Neural cell (in vitro differentiated cells): ENCODE results near the gene EGLN2. TPM values are rescaled to one million over a fixed set of nuclear protein-coding genes. Genes with fewer than 3 reads are reported as not detected.
"Not testable (repeated sequence)": the region's sequence is repeated elsewhere in the genome, so short reads cannot be mapped to it uniquely, and the experiment has no call there.

Experiments
- H2AFZ ChIP-seq: fragments of 200-600, 300-800 bp; sonication (generic), shearing (Covaris generic); 2 replicates; pipeline ENCODE4 v1.6.0; 2014; ENCODE audit warnings: low read depth, mild to moderate bottlenecking, antibody characterized with exemption, low read length, moderate library complexity
- H3F3A ChIP-seq: fragments of 200-600 bp; shearing (Covaris generic); 2 replicates; pipeline ENCODE4 v1.6.1; 2016; ENCODE audit warnings: mild to moderate bottlenecking, moderate library complexity, mixed read lengths, antibody characterized with exemption, low read length; ENCODE audit not compliant: insufficient read depth, poor library complexity, severe bottlenecking
- H3K27ac ChIP-seq: fragments of 200-600, 300-800 bp; sonication (generic), shearing (Covaris generic); 2 replicates; pipeline ENCODE4 v1.5.1; 2014; ENCODE audit warnings: mild to moderate bottlenecking, low read length, moderate library complexity
- H3K27me3 ChIP-seq: fragments of 300-800, 200-600 bp; sonication (generic), shearing (Covaris generic); 2 replicates; pipeline ENCODE4 v1.6.0; 2014; ENCODE audit warnings: mild to moderate bottlenecking, low read depth, low read length, moderate library complexity; ENCODE audit not compliant: insufficient read depth
- H3K36me3 ChIP-seq: fragments of 300-800, 200-600 bp; sonication (generic), shearing (Covaris generic); 2 replicates; pipeline ENCODE4 v1.5.1; 2014; ENCODE audit warnings: mild to moderate bottlenecking, antibody characterized with exemption, low read length, moderate library complexity; ENCODE audit not compliant: insufficient read depth
- H3K4me2 ChIP-seq: fragments of 300-800, 200-600 bp; sonication (generic), shearing (Covaris generic); 2 replicates; pipeline ENCODE4 v1.6.0; 2014; ENCODE audit warnings: mild to moderate bottlenecking, low read length
- H3K4me3 ChIP-seq: fragments of 300-800, 200-600 bp; sonication (generic), shearing (Covaris generic); 2 replicates; pipeline ENCODE4 v1.5.1; 2014; ENCODE audit warnings: mild to moderate bottlenecking, low read length, moderate library complexity
- H3K79me2 ChIP-seq: fragments of 200-600 bp; shearing (Covaris generic); replicated peaks from 2 replicates; pipeline ENCODE4 v1.6.0; 2014; ENCODE audit warnings: mild to moderate bottlenecking, low read length, moderate library complexity; ENCODE audit not compliant: insufficient read depth
- H3K9ac ChIP-seq: fragments of 300-800, 200-600 bp; sonication (generic), shearing (Covaris generic); 2 replicates; pipeline ENCODE4 v1.6.1; 2016; ENCODE audit warnings: mild to moderate bottlenecking, low read length, mixed read lengths
- H3K9me2 ChIP-seq: fragments of 200-600 bp; shearing (Covaris generic); 2 replicates; pipeline ENCODE4 v1.6.1; 2016; ENCODE audit warnings: mild to moderate bottlenecking, low read length, mixed read lengths; ENCODE audit not compliant: insufficient read depth
- H3K9me3 ChIP-seq: fragments of 200-600, 300-800 bp; sonication (generic), shearing (Covaris generic); 2 replicates; pipeline ENCODE4 v1.6.1; 2016; ENCODE audit warnings: mild to moderate bottlenecking, mixed run types, low read length, moderate library complexity, mixed read lengths
- H4K20me1 ChIP-seq: fragments of 200-600 bp; shearing (Covaris generic); 2 replicates; pipeline ENCODE4 v1.6.1; 2016; ENCODE audit warnings: mild to moderate bottlenecking, mixed run types; ENCODE audit not compliant: insufficient read depth
- polyA plus RNA-seq: library from polyadenylated mRNA; depleted of rRNA; stranded (reverse); fragments of >200 nt; gene quantifications from 2 replicates; pipeline ENCODE4 v1.2.3, GENCODE V29; 2014

The EGLN2 gene
- polyA plus RNA-seq, 1 donor from 2014 or later, result 112 TPM

DNA sequence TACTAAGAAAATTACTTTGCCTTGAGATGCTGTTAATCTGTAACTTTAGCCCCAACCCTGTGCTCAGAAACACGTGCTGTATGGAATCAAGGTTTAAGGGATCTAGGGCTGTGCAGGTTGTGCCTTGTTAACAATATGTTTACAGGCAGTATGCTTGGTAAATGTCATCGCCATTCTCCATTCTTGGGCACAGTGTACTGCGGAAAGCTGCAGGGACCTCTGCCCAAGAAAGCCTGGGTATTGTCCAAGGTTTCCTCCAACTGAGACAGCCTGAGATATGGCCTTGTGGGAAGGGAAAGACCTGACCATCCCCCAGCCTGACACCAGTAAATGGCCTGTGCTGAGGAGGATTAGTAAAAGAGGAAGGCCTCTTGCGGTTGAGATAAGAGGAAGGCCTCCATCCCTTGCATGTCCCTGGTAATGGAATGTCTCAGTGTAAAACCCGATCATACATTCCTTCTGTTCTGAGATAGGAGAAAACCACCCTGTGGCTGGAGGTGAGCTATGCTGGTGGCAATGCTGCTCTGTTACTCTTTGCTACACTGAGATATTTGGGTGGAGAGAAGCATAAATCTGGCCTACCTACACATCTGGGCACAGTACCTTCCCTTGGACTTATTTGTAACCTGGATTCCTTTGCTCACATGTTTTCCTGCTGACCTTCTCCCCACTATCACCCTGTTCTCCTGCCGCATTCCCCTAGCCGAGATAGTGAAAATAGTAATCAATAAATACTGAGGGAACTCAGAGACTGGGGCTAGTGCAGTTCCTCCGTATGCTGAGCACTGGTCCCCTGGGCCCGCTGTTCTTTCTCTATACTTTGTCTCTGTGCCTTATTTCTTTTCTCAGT lies 23.9 kb downstream of the EGLN2 start:
- not testable (repeated sequence) for H3K9me2 ChIP-seq, H2AFZ ChIP-seq, H3K36me3 ChIP-seq, H3K9me3 ChIP-seq, H3K9ac ChIP-seq, H3K4me3 ChIP-seq, H3K27ac ChIP-seq, H3K4me2 ChIP-seq, H3K27me3 ChIP-seq, H3F3A ChIP-seq, H3K79me2 ChIP-seq, H4K20me1 ChIP-seq

DNA sequence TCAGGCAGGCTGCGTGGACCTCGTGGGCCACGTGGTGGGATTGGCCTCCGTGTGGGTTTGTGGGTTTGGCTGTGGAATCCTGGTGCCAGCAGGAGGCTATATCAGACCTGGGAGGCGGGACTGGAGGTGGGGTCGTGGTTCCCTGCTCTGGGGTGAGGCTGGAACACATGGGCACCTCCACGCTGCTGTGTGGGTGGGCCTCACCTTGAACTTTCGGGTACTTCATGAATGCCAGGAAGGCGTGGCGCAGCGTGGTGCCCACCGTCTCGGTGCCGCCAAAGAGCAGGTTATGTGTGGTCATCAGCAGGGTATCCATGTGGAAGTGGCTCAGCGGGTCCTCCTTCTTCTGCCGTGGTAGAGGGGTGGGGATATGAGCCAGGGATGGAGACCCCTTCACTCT lies 25.9 kb downstream of the EGLN2 start:
- H3K9me2 ChIP-seq, H3K9ac ChIP-seq, H3K27ac ChIP-seq, H3F3A ChIP-seq, H3K36me3 ChIP-seq, H4K20me1 ChIP-seq, H3K4me3 ChIP-seq, H3K79me2 ChIP-seq, H3K27me3 ChIP-seq, H3K9me3 ChIP-seq, H2AFZ ChIP-seq, H3K4me2 ChIP-seq: not testable (repeated sequence)

DNA sequence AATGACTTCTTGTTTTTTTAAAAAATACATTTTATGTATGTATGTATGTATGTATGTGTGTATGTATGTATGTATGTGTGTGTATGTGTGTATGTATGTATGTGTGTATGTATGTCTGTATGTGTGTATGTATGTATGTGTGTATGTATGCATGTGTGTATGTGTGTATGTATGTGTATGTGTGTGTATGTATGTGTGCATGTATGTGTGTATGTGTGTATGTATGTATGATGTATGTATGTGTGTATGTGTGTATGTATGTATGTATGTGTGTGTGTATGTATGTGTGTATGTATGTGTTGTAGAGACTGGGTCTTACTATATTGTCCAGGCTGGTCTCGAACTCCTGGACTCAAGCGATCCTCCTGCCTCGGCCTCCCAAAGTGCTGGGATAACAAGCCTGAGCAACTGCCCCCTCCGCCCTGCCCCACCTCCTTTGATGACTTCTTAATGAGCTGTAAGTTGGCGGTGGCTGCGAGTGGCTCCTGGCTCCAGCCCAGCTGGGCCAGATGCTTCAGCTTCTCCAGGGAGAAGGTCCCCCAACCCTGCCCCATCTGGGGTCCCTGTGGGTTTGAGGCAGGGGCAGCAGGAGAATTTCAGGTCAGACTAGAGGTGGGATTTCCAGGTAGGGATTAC lies 26.6 kb downstream of the EGLN2 start:
- H4K20me1 ChIP-seq, H3K4me3 ChIP-seq, H3K27me3 ChIP-seq, H3K9me2 ChIP-seq, H3K9ac ChIP-seq, H3F3A ChIP-seq, H3K4me2 ChIP-seq, H3K9me3 ChIP-seq, H3K27ac ChIP-seq, H3K79me2 ChIP-seq, H2AFZ ChIP-seq, H3K36me3 ChIP-seq: not testable (repeated sequence)

DNA sequence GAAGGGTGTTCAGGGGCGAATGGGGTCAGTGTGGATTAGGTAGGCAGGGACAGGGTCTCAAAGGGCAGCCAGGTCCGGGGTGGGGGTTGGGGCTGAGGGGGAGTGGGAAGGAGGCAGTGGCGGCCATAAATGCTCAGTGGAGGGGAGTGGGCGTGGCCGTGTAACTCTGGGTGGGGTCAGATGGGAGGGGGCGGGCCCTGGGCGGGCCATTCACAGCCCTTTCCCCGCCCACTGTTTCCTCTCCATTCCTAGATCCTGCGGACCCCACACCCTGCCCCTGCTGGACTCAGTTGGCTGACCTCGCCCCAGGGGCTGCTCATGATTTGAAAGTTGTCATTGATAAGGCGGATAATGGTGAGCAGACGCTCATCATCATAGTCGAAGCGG lies 27.3 kb downstream of the EGLN2 start:
- not testable (repeated sequence) for H3K9ac ChIP-seq, H3K9me3 ChIP-seq, H4K20me1 ChIP-seq, H3K9me2 ChIP-seq, H3K27me3 ChIP-seq, H3K79me2 ChIP-seq, H3K4me2 ChIP-seq, H2AFZ ChIP-seq, H3K27ac ChIP-seq, H3K4me3 ChIP-seq, H3F3A ChIP-seq, H3K36me3 ChIP-seq

DNA sequence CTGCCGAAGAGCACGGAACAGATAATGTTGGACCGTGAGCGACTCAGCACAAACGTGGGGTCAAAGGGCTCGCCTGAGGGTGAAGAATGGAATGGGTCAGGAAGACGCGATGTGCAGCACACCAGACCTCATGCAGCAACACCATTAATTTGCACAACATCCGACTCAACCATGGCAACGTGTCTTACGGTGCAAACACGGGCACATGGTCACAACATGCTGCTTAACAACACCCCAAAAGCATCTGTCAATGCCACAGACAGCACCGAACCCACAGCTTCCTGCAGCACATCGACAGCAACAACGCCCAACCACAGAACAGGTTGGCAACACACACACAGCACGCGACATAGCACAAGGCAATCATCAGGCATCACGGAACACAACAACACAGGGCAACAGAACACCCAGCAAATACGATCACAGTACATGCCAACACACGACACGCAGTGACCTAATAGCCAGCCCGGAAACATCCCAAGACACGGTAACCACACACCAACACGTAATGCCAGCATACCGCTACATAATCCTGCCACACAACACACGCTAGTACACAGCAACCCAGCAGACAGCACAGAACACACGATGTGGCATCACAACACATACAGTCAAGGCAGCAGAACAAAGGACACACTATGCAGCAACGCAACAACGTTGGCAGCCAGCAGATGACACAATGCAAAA lies 27.9 kb downstream of the EGLN2 start:
- not testable (repeated sequence) for H3K4me2 ChIP-seq, H2AFZ ChIP-seq, H3K4me3 ChIP-seq, H3K9me2 ChIP-seq, H3K9me3 ChIP-seq, H3K27me3 ChIP-seq, H3K79me2 ChIP-seq, H3K36me3 ChIP-seq, H3K27ac ChIP-seq, H3F3A ChIP-seq, H3K9ac ChIP-seq, H4K20me1 ChIP-seq
